Spleen (tissue), 11 donors: ENCODE measurements around the gene TEX53. TPM values are rescaled to one million over a fixed set of nuclear protein-coding genes. Genes with fewer than 3 reads are reported as not detected.

Source experiments
- DNase-seq: peaks from one replicate; pipeline ENCODE4 v3.0.0-alpha.2; 2020
- H3K27ac ChIP-seq, 8 donors: fragments of 200-600 bp; sonication (generic) in 7 of 8; 1 replicate in 4 of 8; 2 replicates in 4 of 8; pipeline versions ENCODE4 v1.5.0 to v1.8.0; 2016 to 2021; ENCODE audit warnings: inconsistent platforms in 4 of 8, mild to moderate bottlenecking in 4 of 8, moderate library complexity in 1 of 8
- H3K27me3 ChIP-seq, 7 donors: fragments of 200-600 bp; sonication (generic) in 6 of 7; replicated peaks in 1 of 7; 1 replicate in 4 of 7; 2 replicates in 3 of 7; pipeline versions ENCODE4 v1.5.0 to v1.8.0; 2016 to 2021; ENCODE audit warnings: inconsistent platforms in 3 of 7, mild to moderate bottlenecking in 1 of 7
- H3K36me3 ChIP-seq, 6 donors: fragments of 200-600 bp; sonication (generic) in 5 of 6; 1 replicate in 4 of 6; 2 replicates in 2 of 6; pipeline versions ENCODE4 v1.5.0 to v1.8.0; 2016 to 2021; ENCODE audit warnings: inconsistent platforms in 2 of 6
- H3K4me1 ChIP-seq, 6 donors: fragments of 200-600 bp; sonication (generic) in 5 of 6; 1 replicate in 3 of 6; 2 replicates in 3 of 6; pipeline versions ENCODE4 v1.5.0 to v1.8.0; 2016 to 2021; ENCODE audit warnings: inconsistent platforms in 3 of 6
- H3K4me3 ChIP-seq, 8 donors: fragments of 200-600 bp; sonication (generic) in 7 of 8; 1 replicate in 4 of 8; 2 replicates in 4 of 8; pipeline versions ENCODE4 v1.5.0 to v1.8.0; 2016 to 2021; ENCODE audit warnings: inconsistent platforms in 4 of 8, mild to moderate bottlenecking in 4 of 8, moderate library complexity in 2 of 8
- H3K9me3 ChIP-seq, 8 donors: fragments of 200-600 bp; sonication (generic) in 7 of 8; 1 replicate in 4 of 8; 2 replicates in 4 of 8; pipeline versions ENCODE4 v1.5.0 to v1.8.0; 2016 to 2021; ENCODE audit warnings: inconsistent platforms in 4 of 8
- POLR2A ChIP-seq, 3 donors: fragments of 450-650 bp; IDR thresholded peaks; one replicate each; pipeline ENCODE4 v1.5.1; 2017; ENCODE audit warnings: antibody characterized with exemption in 3 of 3, mild to moderate bottlenecking in 1 of 3
- POLR2AphosphoS5 ChIP-seq, 3 donors: sonication (generic); formaldehyde crosslinking; IDR thresholded peaks; one replicate each; pipeline ENCODE4 v1.5.1; 2017; ENCODE audit warnings: antibody characterized with exemption in 3 of 3
- WGBS, 5 donors: extraction: QIAGEN DNeasy Blood & Tissue Kit in 3 of 5; methylation state at CpG; one replicate each; pipeline versions ENCODE4 v1.1.5 to v1.1.7; 2013 to 2018; 5-methylcytosine and 5-hydroxymethylcytosine counted together
- intact Hi-C: fragments of 100-400 bp; cut with DNase I; formaldehyde crosslinking; loops from one replicate; pipeline ENCODE4 v1.15.0; 2023; ENCODE audit warnings: low total_unique reads
- polyA plus RNA-seq, 3 donors: library from polyadenylated mRNA; stranded (reverse); fragments of 200-250 nt; gene quantifications; one replicate each; pipeline ENCODE4 v1.2.1, GENCODE V29; 2013
- total RNA-seq, 7 donors: library from RNA; depleted of rRNA in 3 of 7; stranded (reverse); fragments of >200 nt in 3 of 7; fragmentation: NEBNext Ultra II Directional in 4 of 7; extraction: Animal tissue kit (Norgen Biotek cat#: 25700) in 4 of 7; gene quantifications; one replicate each; pipeline versions ENCODE4 v1.1.0 to v1.2.1, GENCODE V29; 2016 to 2021
- TF ChIP-seq, protein P1 (sequence below), 11 experiments: fragments of 200-600 bp in 7 of 11; fragments of 450-650 bp in 4 of 11; sonication (generic) in 4 of 11; IDR thresholded peaks in 8 of 11; conservative IDR thresholded peaks in 3 of 11; 1 replicate in 7 of 11; 2 replicates in 4 of 11; pipeline versions ENCODE4 v1.4.0 to v1.8.0; 2016 to 2021; ENCODE audit warnings: antibody characterized with exemption in 11 of 11, inconsistent platforms in 4 of 11, mild to moderate bottlenecking in 1 of 11
- donor health status: healthy with polysubstance abuse.
- donor health status: DM: no; HTN: no; CAD: no; lungs with moderate emphysema.
- donor health status: DM: no; HTN: no; CAD: no.
- donor health status: Bipolar disorder and iron deficiency.
- donor health status: healthy.
- donor health status: DM: no; HTN: no; CAD: no.
- donor health status: DM: yes; HTN: yes; CAD: no.

TEX53 gene
- total and polyA plus RNA-seq, 10 donors: not detected

DNA sequence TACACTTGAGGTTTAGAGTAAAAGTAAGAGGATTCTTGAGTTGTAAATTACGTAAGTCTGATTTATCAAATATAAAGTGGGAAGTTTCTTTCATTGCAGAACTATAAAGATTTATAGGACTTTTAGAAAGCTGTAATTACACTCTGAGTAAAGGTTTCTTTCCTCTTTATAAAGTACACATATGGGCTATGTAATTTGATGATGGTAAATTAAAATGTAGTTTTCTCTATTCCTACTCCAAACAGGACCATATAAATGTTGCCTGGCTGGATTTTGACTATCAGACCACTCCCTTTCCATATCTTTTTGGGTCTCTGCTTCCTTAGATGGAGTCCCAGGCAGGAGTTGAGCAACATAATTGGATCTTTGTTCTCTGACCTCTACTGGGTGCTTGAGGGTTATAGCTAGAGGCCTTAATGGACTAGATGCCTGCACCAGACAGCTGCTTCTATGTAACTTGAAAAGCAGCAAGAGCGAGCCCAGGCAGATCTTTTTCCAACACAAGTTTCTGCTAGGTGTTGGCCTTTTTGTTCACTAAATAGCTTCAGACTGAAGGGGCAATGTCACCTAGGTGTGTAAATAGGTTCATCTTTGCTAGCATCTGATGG is 35.7 kb upstream of the TEX53 start:
- intact Hi-C loops: no loop called here
- Histone ChIP-seq H3K27me3 (no peaks in the 10 kb centered on the region), H3K36me3 (no peaks in the 10 kb centered on the region), H3K4me1 (peaks cover 0 to 4% (median 0%) of the 10 kb centered on the region in 6 donors), H3K4me3 (no peak overlapping the region), H3K9me3 (no peaks in the 10 kb centered on the region), H3K27ac (no peak overlapping the region)
- TF ChIP-seq POLR2AphosphoS5 (IDR thresholded peaks at IDR 0.05): no peak
- TF ChIP-seq, protein P1, sequence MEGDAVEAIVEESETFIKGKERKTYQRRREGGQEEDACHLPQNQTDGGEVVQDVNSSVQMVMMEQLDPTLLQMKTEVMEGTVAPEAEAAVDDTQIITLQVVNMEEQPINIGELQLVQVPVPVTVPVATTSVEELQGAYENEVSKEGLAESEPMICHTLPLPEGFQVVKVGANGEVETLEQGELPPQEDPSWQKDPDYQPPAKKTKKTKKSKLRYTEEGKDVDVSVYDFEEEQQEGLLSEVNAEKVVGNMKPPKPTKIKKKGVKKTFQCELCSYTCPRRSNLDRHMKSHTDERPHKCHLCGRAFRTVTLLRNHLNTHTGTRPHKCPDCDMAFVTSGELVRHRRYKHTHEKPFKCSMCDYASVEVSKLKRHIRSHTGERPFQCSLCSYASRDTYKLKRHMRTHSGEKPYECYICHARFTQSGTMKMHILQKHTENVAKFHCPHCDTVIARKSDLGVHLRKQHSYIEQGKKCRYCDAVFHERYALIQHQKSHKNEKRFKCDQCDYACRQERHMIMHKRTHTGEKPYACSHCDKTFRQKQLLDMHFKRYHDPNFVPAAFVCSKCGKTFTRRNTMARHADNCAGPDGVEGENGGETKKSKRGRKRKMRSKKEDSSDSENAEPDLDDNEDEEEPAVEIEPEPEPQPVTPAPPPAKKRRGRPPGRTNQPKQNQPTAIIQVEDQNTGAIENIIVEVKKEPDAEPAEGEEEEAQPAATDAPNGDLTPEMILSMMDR (IDR thresholded peaks at IDR 0.05 in 8 of 11, conservative IDR thresholded peaks at IDR 0.05 in 3 of 11): no peak
- no peak for TF ChIP-seq POLR2A (IDR thresholded peaks at IDR 0.05)
- DNase-seq: no peak
- 47 to 93% (median 67%) methylated on average over 2 of the region's 2 CpGs for WGBS, 5 donors

DNA sequence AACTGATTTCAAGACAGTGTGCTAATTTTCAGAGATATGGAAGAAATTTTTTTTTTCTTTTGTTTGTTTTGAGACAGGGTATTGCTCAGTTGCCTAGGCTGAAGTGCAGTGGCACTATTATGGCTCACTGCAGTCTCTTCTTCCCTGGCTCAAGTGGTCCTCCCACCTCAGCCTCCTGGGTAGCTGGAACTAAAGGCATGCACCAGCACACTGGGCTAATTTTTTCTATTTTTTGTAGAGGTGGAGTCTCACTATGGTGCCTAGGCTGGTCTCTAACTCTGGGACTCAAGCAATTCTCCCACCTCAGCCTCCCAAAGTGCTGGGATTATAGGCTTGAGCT is 34.3 kb upstream of the TEX53 start:
- H3K27me3 ChIP-seq: no peaks in the 10 kb centered on the region
- TF ChIP-seq POLR2A (IDR thresholded peaks at IDR 0.05): no peak
- TF ChIP-seq POLR2AphosphoS5 (IDR thresholded peaks at IDR 0.05): no peak
- TF ChIP-seq, protein P1 (IDR thresholded peaks at IDR 0.05 in 8 of 11, conservative IDR thresholded peaks at IDR 0.05 in 3 of 11): no peak

DNA sequence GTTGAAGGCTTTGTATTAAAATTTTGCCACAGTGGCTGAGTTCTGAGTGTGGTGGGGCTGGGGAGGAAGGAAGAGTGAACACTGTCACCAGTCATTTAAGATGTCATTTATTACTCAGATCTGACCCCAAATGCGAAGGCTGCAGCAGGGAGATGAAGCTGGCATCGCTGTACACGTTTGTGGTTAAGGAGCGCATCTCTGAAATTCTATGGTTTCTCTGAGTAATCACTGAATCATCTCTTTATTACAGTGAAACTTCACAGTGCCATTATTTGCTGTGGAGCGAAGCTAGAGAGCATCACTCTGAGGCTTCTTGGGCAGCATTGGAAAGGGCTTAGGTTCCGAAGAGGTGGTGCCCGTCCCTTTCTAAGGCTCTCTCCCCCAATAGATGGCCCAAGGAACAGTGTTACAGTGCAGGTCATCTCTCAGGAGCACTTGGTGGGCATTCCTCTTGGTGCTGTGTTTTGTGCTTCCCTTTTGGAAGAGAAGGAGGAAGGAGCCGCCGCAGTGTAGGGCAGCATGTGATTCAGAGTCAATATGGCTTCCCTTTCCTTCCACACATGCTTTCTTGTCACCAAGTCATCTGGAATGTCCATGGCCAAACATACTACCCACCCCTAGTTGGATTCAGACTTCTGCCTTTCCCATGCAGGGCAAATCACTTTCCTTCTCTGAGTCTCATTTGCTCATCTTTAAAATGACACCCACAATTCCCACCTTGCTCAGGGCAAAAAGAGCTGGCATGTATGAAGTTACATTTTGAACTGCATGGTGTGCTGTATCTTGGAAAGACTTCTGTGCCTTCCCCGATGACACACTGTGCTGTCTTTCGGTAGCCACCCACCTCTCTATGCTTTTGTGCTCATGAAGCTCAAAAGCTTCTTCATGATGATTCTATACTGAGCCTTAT is 33.7 kb upstream of the TEX53 start:
- Histone ChIP-seq H3K9me3 (no peaks in the 10 kb centered on the region), H3K27ac (peak overlapping the region in 4 of 8 donors; percentile 36 to 70 (median 42)), H3K36me3 (no peaks in the 10 kb centered on the region), H3K4me1 (no peaks in the 10 kb centered on the region), H3K4me3 (peak overlapping the region in 1 of 8 donors; percentile 24), H3K27me3 (no peaks in the 10 kb centered on the region)
- intact Hi-C loops: no loop called here
- 61 to 71% (median 67%) methylated on average over 11 of the region's 11 CpGs for WGBS, 5 donors
- no peak for DNase-seq
- no peak for TF ChIP-seq POLR2AphosphoS5 (IDR thresholded peaks at IDR 0.05)
- TF ChIP-seq POLR2A (IDR thresholded peaks at IDR 0.05): no peak
- TF ChIP-seq, protein P1 (IDR thresholded peaks at IDR 0.05 in 8 of 11, conservative IDR thresholded peaks at IDR 0.05 in 3 of 11): no peak

More for the DNA sequence above, 34.3 kb upstream of the TEX53 start:
- Histone ChIP-seq H3K27ac (no peak overlapping the region), H3K9me3 (no peaks in the 10 kb centered on the region), H3K4me1 (no peaks in the 10 kb centered on the region), H3K4me3 (no peak overlapping the region), H3K36me3 (no peaks in the 10 kb centered on the region)
- no peak for DNase-seq
- intact Hi-C loops: no loop called here

DNA sequence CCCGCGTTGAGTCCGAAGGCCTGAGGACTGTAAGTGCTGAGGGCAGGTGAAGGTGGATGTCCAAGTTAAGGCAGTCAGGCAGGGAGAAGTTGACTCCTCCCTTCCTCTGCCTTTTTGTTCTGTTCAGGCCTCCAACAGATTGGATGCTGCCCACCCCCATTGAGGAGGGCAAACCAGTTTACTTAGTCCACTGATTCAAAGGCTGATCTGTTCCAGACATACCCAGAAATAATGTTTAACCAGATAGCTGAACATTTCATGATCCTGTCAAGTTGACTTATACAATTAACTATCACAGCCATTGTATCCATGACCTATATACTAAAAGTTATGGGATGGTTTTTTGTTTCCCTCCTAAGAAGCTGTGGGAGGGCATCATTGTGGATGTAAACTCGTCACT is 32.7 kb upstream of the TEX53 start:
- DNase-seq: no peak
- 91 to 93% (median 92%) methylated on average over 4 of the region's 4 CpGs for WGBS, 5 donors
- intact Hi-C loops: no loop called here
- Histone ChIP-seq H3K4me3 (no peak overlapping the region), H3K9me3 (no peaks in the 10 kb centered on the region), H3K27ac (peak overlapping the region in 1 of 8 donors; percentile 41), H3K36me3 (no peaks in the 10 kb centered on the region), H3K4me1 (no peaks in the 10 kb centered on the region), H3K27me3 (no peaks in the 10 kb centered on the region)
- TF ChIP-seq, protein P1 (IDR thresholded peaks at IDR 0.05 in 8 of 11, conservative IDR thresholded peaks at IDR 0.05 in 3 of 11): no peak
- TF ChIP-seq POLR2AphosphoS5 (IDR thresholded peaks at IDR 0.05) (no peak), POLR2A (IDR thresholded peaks at IDR 0.05) (no peak)
